Activated CD4-positive, alpha-beta T cell treated with anti-CD3 and anti-CD28 coated beads, Interleukin-2, amount 50 U/mL, for 4 hours (primary cell): ENCODE data around the gene PIF1.
"Not testable (repeated sequence)": the region's sequence is repeated elsewhere in the genome, so short reads cannot be mapped to it uniquely, and the experiment has no call there.

Source experiments
- DNase-seq, 2 experiments: peaks; one replicate each; pipeline ENCODE4 v3.0.0-alpha.2; 2020

PIF1 gene

DNA sequence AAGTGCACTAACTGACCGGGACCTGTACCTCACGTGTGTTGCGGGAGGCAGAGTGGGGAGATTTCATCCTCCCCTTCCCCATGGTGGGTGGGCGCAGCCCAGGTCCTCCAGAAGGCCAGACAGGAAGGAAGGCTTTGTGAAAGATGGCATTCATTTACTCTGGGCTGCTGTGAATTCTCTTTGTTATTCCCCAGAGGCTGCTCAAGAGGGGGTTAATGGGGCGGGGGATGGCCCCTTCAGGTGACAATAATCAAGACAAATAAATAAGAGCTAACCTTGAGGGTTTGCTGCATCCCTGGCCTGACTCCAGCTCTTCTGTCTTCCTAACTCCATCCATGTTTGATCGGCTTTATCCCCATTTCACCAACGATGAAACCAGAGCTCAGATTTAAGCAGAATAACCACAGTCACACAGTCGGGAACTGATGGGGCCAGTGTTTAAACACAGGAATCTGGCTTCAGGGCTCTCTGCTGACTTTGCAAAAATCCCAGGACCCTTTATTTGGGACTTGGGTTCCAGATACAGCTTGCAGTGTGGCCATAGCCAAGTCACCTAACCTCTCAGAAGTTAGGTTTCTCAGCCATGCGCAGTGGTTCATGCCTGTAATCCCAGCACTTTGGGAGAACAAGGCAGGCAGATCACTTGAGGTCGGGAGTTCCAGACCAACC, 16.5 kb downstream of the PIF1 start:
- DNase-seq = no peak

DNA sequence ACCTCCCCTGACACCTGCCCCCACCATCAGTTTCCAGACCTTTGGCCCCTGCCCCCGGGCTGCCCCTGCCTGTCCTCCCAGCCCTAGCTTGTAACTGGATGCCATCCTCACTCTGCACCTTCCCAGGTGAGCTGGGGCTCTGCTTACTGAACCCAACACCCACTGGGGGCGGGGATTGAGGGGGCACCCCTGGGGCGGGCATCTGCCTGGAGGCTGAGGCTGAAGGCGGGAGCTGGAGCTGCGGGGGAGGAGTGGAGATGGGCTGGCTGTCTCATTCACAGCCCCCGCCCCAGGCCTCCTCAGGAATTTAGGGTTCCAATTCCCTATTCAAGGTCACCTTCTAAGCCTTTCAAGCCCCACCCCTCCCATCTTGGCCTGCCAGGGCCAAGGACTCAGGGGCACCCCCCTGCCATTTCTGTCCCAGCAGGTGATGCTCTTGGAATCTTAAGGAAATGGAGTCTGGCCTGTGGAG, 17.7 kb downstream of the PIF1 start:
- no peak for DNase-seq

DNA sequence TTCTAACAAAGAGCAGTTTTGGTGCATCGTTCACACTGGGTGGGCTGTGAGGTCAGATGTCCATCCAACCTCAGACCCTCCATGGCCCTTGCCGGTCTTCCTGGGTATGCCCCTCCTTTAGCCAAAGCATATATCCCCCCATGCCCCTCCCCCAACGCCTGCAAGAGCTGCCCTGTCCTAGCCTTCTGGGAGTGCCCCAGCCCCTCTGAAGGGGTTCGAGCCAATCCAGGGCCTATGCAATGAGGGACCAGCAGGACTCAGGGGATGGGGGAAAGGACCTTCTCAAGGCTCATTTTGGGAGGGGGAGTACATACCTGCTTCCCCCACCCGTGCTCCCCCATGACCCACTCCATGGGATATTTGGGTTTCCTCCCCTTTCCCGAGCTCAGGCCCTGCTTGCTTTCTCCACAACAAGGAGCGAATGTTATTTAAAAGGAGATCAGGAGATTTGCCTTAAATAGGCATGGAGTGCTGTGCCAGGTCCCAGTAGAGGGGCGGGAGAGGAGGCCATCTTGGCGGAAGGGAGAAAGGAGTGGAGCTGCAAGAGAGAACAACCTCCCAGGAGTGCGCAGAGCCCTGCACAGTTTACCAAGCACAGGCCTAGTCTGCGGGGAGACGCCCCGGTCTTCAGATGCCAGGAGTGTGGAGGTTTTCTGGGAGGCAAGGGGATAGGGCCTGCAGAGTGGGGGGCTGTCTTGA, 18.2 kb downstream of the PIF1 start:
- no peak for DNase-seq

DNA sequence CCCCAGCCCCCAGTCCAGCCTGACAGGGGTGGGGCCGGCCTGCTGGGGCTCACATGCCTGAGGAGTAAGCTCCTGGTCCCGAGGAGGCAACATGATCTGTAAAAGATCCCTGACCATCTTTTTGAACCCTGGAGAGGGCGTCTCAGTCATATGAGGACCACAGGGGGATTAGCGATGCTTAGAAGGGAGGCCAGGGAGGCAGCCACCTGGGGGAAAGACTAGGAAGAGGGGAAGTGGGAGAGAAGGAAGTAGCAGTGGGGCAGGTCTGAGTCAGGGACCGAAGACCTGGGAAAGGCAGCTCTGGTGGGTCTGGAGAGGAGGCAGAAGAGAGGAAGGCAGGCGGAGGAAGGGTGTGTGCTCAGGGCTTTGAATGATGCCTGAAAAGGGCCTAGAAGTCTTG, 18.9 kb downstream of the PIF1 start:
- DNase-seq = no peak

DNA sequence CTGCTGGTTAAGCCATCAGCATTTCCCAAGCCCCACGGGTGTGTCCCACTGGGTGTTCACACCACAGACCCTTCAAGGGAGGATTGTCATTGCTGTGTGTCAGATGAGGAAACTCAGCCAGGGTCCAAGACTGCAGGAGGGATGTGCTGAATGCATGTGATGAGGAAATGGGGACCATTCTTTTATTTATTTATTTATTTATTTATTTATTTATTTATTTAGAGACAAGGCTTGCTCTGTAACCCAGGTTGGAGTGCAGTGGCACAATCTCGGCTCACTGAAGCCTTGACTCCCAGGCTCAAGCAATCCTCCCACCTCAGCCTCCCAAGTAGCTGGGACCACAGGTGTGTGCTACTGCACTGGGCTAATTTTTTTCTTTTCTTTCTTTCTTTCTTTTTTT, 20.8 kb downstream of the PIF1 start:
- no peak for DNase-seq

DNA sequence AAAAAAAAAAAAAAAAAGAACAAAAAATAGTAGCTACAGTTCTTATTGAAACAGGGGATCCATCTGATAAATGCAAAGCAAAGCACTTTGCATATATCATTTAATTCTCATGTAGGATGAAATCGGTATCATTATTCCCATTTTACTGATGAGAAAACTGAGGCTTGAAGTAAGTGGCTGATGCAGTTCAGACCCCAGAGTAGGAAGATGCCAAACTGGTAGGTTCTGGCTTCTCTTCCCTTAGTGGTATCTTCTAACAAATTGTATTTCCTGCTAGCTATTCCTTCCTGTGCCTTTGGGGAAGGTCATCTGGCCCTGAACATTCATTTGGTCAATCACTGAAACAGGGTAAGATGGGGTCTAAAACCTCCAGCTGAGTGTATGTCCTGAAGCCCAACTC, 21.9 kb downstream of the PIF1 start:
- no peak for DNase-seq

DNA sequence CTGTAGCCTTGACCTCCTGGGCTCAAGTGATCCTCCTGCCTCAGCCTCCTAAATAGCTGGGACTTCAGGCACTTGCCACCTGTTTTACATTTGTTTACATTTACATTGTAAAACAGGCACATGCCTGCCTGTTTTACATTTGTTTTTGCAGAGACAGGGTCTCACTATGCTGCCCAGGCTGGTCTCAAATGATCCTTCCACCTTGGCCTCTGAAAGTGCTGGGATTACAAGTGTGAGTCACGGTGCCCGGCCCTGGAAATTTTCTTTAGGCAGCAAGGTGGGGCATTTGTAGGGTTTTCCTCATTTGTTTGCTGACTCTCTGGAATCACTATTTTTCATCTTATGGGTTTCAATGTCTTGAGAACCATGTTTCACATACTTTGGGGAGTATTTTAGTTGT, 25.0 kb downstream of the PIF1 start:
- DNase-seq = no peak

DNA sequence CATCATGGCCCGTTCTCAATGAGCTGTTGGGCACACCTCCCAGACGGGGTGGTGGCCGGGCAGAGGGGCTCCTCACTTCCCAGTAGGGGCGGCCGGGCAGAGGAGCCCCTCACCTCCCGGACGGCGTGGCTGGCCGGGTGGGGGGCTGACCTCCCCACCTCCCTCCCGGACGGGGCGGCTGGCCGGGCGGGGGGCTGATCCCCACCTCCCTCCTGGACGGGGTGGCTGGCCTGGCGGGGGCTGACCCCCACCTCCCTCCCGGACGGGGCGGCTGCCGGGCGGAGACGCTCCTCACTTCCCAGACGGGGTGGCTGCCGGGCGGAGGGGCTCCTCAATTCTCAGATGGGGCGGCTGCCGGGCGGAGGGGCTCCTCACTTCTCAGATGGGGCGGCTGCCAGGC, 26.5 kb downstream of the PIF1 start:
- not testable (repeated sequence) for DNase-seq

DNA sequence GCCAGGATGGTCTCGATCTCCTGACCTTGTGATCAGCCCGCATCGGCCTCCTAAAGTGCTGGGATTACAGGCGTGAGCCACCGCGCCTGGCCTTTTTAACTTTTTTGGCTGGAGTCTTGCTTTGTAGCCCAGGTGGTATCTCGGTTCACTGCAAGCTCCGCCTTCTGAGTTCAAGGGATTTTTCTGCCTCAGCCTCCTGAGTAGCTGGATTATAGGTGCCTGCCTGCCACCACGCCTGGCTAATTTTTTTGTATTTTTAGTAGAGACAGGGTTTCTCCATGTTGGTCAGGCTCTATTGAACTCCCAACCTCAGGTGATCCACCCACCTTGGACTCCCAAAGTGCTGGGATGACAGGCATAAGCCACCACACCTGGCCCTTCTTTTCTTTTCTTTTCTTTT, 29.5 kb downstream of the PIF1 start:
- DNase-seq = not testable (repeated sequence)

DNA sequence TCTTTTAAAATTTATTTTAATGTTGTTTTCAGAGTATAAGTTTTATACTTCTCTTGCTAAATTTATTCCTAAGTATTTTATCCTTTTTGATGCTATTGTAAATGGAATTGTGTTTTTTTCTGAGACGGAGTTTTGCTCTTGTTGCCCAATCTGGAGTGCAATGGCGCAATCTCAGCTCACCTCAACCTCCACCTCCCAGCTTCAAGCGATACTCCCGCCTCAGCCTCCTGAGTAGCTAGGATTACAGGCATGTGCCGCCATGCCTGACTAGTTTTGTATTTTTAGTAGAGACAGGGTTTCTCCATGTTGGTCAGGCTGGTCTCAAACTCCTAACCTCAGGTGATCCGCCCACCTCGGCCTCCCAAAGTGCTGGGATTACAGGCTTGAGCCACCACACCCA, 30.1 kb downstream of the PIF1 start:
- DNase-seq = not testable (repeated sequence)

DNA sequence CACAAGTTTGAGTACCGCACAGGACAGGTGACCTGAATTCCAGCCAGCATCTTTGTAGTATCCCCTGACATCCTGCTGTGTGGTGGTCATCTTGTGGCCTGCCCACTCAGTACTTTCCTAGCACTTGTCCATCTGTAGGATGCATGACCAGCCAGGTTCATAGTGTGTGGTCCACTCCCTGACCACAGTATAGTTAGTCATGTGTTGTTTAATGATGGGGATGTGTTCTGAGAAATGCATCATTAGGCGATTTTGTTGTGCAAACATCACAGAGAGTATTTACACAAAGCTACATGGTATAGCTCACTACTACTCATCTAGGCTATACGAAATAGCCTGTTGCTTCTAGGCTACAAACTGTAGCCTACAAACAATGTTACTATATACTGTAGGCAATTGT, 33.2 kb downstream of the PIF1 start:
- no peak for DNase-seq

DNA sequence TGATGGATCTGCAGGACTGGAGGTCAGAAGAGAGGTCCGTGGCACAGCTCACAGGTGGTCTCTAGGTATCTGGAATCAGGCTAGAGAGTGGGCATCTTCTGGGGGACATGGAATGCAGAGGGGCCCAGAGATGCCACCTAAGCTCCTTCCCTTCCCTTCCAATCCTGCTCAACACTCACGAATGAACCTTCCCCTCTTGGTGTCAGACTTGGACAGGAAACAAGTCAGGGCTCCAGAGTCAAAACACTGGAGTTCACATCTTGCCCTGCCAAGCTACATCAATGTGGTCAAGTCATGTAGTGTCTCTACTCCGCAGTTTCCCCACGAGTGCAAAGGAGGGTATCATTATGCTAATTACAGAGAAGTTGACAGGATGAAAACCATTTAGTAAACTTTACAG, 34.0 kb downstream of the PIF1 start:
- no peak for DNase-seq

DNA sequence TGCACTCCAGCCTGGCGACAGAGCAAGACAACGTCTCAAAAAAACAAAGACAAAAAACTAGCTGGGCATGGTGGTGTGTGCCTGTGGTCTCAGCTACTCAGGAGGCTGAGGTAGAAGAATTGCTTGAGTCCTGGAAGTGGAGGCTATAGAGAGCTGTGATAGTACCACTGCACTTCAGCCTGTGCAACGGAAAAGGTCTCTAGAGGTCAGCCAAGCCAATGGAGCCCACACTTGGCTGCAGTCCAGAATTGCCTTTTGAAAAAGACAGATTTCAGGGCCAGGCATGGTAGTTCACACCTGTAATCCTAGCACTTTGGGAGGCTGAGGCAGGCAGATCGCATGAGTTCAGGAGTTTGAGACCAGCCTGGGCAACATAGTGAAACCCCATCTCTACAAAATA, 41.7 kb downstream of the PIF1 start:
- no peak for DNase-seq

DNA sequence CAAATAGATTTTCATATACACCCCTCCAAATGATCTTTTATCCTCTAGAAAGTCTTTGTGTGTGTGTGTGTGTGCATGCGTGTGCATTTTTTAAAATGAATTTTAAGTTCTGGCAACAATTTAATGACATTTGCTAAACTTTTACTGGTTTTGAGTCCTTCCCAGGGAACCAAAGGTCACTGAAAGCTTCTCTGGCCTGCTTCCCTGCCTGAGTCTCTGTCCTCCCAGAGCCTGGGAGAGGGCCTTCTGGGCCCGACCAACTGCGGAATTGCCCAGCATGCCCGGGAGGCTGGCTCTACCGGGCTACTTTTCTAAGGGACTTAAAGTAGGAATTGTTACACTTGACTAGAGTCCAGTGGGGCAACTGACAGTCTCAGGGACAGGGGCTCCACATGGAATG, 42.7 kb downstream of the PIF1 start:
- DNase-seq = no peak

DNA sequence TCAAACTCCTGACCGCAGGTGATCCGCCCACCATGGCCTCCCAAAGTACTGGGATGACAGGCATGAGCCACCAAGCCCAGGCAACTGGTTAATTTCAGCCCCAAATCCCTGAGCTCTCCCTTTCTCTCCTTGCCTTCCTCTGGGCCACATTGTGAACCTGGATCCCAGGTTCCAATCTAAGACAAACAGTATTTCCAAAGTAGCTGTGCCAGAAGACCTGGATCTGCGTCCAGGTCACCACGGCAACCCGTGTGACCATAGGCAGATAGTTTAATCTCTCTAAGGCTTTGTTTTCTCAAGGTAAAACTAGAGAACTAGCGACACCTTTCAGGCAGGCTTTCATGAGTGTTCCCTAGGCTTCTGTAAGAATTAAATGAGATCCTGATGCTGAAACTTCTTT, 44.1 kb downstream of the PIF1 start:
- no peak for DNase-seq

DNA sequence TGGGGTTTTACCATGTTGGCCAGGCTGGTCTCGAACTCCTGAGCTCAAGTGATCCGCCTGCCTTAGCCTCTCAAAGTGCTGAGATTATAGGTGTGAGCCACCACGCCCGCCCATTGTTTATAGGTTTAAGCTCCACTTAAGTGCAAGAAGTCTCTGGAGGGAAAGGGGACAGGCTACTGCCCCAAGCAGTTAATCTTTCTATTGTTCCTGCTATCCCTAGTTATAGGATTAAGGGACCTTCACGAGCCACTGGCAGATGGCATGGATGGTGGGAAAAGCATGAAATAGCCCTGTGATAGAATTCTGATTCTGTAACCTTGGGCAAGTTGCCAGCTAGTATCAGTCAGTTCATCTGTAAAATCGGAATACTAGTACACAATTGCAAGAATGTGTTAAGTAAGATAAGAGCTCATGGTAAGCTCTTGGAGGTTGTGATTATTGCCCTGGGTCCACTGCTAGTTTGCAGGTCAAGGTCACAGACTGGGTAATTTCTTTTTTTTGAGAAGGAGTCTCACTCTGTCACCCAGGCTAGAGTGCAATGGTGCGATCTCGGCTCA, 44.8 kb downstream of the PIF1 start:
- DNase-seq = no peak

DNA sequence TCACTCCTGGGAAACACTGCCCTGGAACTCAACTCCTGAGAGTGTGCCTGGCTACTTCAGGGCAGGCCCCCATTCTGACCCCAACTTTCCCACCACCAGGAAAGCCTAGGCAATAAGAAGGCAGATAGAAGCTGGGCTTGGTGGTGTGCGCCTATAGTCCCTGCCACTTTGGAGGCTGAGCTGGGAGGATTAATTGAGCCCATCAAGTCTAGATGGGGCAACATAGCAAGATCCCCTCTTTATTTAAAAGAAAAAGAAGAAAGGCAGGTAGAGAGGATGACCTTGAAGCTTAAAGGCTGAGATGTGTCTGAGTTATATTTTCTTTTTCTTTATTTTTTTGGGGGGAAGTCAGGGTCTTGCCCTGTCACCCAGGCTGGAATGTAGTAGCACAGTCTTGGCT, 45.8 kb downstream of the PIF1 start:
- no peak for DNase-seq

DNA sequence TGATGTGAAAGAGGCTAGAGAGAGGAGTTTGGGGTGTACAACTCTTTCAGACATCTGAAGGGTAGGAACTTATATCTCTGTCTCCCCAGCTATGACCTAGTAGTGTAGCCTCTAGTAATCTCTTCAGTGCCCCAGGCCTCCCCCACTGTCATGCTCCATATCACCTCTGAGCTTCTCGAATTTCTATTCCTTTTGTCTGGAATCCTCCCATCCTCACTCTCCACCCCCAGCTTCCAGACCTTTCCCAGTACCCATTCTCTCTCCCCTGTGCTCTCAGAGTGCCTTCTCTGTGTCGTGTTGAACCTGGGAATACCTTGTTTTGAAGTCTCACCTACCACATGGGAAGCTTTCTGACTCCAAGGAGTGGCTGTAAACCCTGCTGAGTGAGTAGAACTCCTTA, 46.4 kb downstream of the PIF1 start:
- no peak for DNase-seq

DNA sequence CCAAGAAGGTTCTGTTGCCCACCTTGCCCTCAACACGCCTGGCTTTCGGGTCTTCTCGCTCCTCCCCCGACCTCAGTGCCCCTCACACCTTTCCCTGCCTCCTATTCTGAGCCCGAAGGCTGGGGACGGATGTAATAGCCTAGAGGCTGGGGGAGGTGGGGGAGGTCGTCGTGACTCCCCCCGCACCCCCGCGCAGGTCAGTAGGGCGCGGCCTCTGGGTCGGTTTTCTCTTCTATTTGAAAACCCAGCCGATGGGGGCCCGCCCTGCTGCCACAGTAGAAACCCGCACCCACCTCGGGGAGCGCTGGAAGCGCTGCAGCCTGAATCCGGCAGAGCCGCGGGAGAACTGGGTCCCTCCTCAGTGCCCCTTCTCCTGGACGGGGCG, 49.1 kb downstream of the PIF1 start:
- no peak for DNase-seq

DNA sequence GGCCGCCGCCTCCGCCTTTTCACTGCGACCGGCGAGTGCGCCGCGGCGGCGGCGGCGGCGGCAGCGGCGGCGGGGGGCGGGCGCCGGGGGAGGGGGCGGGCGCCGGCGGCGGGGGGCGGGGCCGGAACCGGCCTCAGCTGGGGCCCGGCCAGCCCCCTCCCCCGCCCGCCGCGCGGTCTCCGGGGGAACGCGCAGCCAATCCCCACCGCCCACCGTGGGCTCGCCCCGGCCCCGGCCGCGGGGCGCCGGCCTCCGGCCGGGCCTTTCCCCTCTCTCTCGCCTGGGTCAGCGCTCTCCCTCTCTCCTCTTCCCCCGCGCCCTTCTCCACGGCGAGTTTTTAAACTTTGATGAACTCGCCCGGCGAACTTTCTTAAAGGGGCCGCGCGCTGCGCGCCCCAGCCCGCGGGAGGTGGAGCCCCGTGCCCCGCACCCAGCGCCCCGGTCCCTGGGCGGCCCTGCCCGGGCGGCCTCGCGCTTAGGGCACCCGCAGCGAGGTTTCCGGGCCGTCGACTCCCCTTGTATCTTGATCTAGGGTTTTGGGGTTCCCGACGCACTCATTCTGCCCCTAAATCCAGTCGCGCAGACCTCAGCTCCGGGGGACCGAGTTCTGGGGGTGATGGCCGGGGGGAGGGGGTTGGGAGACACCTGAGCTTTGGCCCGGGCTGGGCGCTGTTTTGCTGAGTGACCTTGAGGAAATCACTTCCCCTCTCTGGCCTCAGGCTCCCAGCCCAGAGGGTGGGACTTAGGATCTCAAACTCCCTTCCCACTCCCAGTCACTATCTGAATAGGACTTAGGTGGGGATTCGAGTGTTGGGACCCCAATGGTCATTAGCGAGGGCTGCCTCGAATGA, 49.7 kb downstream of the PIF1 start, which contains the start of gene RBPMS2:
Gene RBPMS2 (minus strand): TSS at position 39 of the 851 bp plus-strand sequence. CDS start 270 bp downstream, outside the sequence.
- DNase-seq = no peak

DNA sequence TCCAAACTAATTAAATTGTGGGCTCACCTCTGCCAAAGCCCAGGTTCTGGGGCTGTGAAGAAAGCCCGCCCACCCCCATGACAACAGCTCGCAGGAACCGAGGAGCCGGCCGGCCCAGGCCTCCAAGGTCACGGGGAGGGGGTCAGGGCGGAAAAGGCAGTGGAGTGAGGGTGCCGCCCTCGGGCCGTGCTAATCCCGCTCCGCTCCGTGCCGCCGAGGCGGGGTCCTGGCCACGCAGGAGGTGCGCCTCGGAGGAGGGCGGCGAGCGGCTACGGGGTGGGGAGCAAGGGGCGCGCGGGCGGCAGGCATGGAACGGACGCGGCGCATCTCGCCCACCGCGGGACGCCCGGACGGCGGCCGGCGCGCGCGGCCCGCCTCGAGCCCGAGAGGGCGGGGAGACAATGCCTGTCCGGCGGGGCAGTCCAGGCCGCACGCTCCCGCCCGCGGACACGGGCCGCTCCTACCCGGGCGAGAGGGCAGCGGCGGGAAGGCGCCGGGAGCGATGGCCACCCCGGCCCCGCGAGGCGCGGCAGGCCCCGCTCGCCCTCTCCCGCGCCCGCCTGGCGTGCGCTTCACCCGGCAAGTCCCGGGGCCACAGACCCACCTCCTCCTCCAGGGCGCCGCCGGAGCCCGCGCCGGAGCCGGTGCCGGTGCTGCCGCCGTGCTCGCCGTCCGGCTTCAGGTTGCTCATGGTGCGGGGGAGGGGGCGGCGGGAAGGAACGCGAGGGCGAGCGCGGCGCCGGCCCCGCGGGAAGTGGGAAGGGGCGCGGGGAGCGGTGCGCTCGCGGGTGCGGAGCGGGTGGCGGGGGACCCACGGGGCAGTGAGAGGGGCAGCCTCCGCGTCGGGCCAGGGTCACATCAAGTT, 50.6 kb downstream of the PIF1 start:
- peak in 1 of 2 experiments; percentile 10 for DNase-seq

DNA sequence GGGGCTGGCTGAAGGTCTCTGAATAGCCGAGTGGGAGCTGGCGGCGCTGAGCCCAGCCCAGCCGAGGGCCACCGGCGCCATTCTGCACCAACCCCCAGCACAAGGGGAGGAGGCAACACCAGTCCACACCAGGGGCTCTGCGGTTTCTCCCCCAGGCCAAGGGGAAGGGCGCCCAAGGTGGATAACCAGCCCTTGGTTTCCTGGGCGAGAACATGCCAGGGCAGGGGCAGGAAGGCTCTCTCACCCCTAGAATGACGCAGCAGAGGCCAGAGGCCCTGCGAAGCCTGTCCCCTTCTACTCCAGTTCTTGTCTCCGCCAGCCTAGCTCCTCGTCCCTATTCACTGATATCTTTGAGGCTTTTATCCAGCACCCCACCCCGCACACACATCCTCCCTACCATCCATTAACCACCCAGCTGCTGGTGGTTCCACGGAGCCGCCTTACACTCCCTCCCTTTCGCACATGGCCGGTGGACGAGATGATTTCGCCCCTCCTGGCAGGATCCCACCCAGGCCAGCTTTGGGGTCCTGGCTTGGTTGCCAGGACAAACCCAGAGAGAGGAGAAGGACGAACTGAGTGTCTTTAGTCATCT, 51.3 kb downstream of the PIF1 start:
- DNase-seq = no peak
